ENCODE data around the gene TOX3.

Gene TOX3

DNA sequence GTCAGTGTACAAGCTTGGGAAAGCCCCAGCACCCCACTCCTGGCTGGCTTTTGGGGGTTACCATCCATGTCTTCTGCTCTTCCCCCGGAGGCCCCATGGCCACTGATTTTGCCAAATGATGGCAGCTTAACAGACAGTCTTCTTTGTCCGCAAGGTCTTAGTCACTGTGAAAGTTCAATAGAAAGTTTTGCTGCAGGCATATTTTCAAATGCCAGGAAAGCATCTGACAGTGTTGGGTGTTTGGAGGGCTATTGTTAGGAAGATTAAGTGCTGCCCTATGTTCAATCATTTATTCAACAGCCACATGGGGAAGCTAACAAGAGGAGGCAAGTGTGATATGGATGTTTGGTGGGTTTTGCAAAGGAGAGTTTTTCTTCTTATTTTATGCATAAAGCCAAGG lies 122.4 kb downstream of the TOX3 start:
- no peak for TF ChIP-seq CTCF (IDR thresholded peaks at IDR 0.05; ENCODE audit: control insufficient read depth, insufficient read depth, low read depth, low read length, missing control alignments)

DNA sequence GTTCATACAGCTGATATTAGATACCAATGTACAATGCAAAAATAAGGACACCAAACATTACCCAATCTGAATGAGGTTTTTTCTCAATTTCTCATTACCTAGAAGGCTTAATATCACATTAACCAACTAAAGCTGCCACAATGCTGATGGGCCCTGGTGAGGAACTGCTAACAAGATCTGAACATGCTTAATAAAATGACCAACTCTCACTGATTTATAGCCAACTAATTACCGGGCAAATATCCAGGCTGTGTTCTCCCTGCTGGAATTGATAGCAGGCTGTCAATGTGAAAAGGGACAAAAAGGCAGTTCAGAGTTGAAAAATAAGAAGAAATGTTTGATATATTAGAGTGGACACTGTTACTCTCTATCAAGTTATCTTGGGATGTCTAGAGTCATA lies 124.6 kb downstream of the TOX3 start:
- no peak for DNase-seq (ENCODE audit: low read depth)
- no peak overlapping the region for H3K4me3 ChIP-seq (ENCODE audit: control insufficient read depth, low read depth, low read length)
- no peak for TF ChIP-seq CTCF (IDR thresholded peaks at IDR 0.05; ENCODE audit: control insufficient read depth, insufficient read depth, low read depth, low read length, missing control alignments)

More for the DNA sequence above, 122.4 kb downstream of the TOX3 start:
- no peak overlapping the region for H3K4me3 ChIP-seq (ENCODE audit: control insufficient read depth, low read depth, low read length)
- no peak for DNase-seq (ENCODE audit: low read depth)

- no peak for DNase-seq (ENCODE audit: low read depth)
- H3K4me3 ChIP-seq (ENCODE audit: control insufficient read depth, low read depth, low read length), result no peak overlapping the region
- no peak for TF ChIP-seq CTCF (IDR thresholded peaks at IDR 0.05; ENCODE audit: control insufficient read depth, insufficient read depth, low read depth, low read length, missing control alignments)
Observed at GRCh38 chr16:52418201-52418600, 128.7 kb downstream of the TOX3 start.

GRCh38 chr16:52416888-52417287 lies 130.1 kb downstream of the TOX3 start:
- no peak for DNase-seq (ENCODE audit: low read depth)
- H3K4me3 ChIP-seq (ENCODE audit: control insufficient read depth, low read depth, low read length), result no peak overlapping the region

DNA sequence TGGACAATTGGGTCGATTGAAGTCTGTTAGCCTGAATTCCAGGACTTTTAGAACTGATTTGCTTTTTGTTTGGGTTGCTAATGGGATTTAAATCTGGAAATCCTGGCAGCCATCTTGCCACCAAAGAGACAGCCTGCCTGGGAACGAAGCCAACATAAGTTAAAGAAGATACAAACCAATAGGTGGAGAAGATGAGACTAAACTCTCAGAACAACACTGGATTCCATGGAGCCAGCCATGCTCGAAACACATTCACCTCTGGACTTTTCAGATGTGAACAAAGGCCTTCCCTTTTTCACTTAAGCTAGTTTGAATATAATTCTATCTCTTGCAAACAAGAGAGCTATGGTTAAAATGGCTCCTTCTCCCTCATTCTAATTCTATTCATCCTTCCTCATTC lies 135.9 kb downstream of the TOX3 start:
- TF ChIP-seq CTCF (IDR thresholded peaks at IDR 0.05; ENCODE audit: control insufficient read depth, insufficient read depth, low read depth, low read length, missing control alignments), result no peak
- no peak for DNase-seq (ENCODE audit: low read depth)
- H3K4me3 ChIP-seq (ENCODE audit: control insufficient read depth, low read depth, low read length), result no peak overlapping the region

More at GRCh38 chr16:52416888-52417287, 130.1 kb downstream of the TOX3 start:
- TF ChIP-seq CTCF (IDR thresholded peaks at IDR 0.05; ENCODE audit: control insufficient read depth, insufficient read depth, low read depth, low read length, missing control alignments), result no peak

DNA sequence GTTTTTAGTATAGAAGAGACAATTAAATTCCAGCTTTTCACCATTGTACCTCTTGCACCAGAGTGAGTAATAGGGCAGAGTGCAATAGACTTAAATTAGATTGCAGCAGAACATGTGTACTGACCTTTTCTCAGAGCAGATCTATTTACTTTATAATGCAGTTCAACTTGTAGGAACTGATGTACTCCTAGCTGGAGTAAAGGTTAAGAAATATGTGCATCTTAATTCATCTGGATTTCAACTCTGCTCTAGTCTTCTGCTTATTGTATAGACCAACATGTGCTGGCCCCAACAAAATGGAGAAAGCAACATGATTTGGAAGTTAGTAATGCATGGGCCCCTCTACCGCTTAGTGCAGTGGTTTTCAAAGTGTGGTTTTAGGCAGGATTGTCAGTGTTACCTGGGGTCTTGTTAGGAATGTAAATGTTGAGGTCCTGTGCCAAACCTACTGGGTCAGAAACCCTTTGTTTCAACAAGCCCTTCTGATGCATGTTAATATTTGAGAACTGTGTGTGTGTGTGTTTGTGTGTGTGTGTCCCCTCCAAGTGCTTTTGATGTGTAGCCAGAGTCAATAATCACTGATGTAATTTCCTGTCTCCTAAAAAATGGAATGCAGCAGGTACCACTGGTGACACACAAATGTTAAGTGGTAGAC lies 138.6 kb downstream of the TOX3 start:
- no peak for DNase-seq (ENCODE audit: low read depth)
- H3K4me3 ChIP-seq (ENCODE audit: control insufficient read depth, low read depth, low read length), result no peak overlapping the region
- no peak for TF ChIP-seq CTCF (IDR thresholded peaks at IDR 0.05; ENCODE audit: control insufficient read depth, insufficient read depth, low read depth, low read length, missing control alignments)

All from AG09309 (cell line).